Neutrophil (primary cell): ENCODE results near the gene ADGRF4.

Experiments
- H3K27ac ChIP-seq: fragments of 200-600 bp; sonication (generic); 2 replicates; pipeline ENCODE4 v1.5.1; 2016; ENCODE audit warnings: mild to moderate bottlenecking, moderate library complexity
- H3K27me3 ChIP-seq: fragments of 200-600 bp; sonication (generic); 2 replicates; pipeline ENCODE4 v1.6.0; 2016; ENCODE audit warnings: mild to moderate bottlenecking
- H3K36me3 ChIP-seq: fragments of 200-600 bp; sonication (generic); 2 replicates; pipeline ENCODE4 v1.5.1; 2017
- H3K4me1 ChIP-seq, 2 experiments: fragments of 200-600 bp in 1 of 2; sonication (generic) in 1 of 2; 1 replicate in 1 of 2; 2 replicates in 1 of 2; pipeline versions ENCODE4 v1.5.1 to v1.6.1; 2013 to 2016; ENCODE audit warnings: low read depth in 1 of 2, low read length in 1 of 2, mild to moderate bottlenecking in 1 of 2, moderate library complexity in 1 of 2; ENCODE audit not compliant: control insufficient read depth in 1 of 2, insufficient read depth in 1 of 2
- H3K4me3 ChIP-seq, 2 experiments: fragments of 200-600 bp in 1 of 2; sonication (generic) in 1 of 2; 1 replicate in 1 of 2; 2 replicates in 1 of 2; pipeline ENCODE4 v1.5.1; 2013 to 2016; ENCODE audit warnings: low read depth in 1 of 2, low read length in 1 of 2, mild to moderate bottlenecking in 1 of 2, moderate library complexity in 1 of 2
- H3K9me3 ChIP-seq: fragments of 200-600 bp; sonication (generic); 2 replicates; pipeline ENCODE4 v1.5.1; 2016
- CTCF ChIP-seq: fragments of 200-600 bp; sonication (generic); IDR thresholded peaks from 2 replicates; pipeline ENCODE4 v1.5.1; 2016; ENCODE audit warnings: antibody characterized with exemption

ADGRF4 gene

DNA sequence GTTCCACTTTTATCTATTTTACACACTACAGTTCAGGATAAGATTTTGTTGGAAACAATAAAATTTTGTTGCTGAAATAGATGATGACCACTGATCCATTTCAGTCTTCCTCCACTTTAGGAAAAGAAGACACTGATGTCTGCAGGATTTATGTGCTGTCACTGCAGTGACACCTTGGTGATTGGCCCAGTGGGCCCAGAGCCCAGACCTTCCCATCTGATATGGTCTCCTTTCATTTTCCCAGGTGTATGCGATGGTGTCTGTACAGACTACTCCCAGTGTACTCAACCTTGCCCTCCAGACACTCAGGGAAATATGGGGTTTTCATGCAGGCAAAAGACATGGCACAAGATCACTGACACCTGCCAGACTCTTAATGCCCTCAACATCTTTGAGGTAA is 19.6 kb upstream of the ADGRF4 start:
- Histone ChIP-seq H3K4me3 (no peak overlapping the region), H3K27me3 (no peaks in the 10 kb centered on the region)

DNA sequence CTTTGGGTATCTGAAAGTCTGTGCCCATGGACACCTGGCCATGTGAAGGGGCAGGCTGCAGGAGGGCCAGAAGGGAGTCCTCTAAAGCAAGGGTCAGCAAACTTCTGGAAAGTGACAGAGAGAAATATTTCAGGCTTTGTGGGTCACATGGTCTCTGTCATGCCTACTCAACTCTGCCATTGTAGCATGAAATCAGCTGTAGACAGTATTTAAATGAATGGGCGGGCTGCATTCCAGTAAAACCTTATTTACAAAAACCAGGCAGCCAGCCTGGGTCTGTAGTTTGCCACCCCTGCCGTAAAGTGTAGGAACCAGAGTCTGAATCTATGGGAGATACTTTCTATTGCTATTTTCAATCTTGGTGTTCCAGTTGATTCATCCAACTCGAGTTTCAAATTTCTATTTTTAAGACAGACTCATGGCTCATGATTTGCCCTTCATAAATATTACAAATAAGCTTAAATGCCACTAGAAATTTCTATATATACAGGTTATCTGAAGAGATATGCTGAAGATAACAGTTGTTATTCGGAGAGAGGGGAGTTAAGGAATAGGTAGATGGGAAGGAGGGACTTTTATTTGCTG is 19.0 kb upstream of the ADGRF4 start:
- H3K9me3 ChIP-seq, result no peaks in the 10 kb centered on the region
- H3K27ac ChIP-seq, result no peak overlapping the region
- no peak overlapping the region for H3K4me3 ChIP-seq
- no peaks in the 10 kb centered on the region for H3K36me3 ChIP-seq
- TF ChIP-seq CTCF, result no peak
- H3K27me3 ChIP-seq, result no peaks in the 10 kb centered on the region
- no peaks in the 10 kb centered on the region for H3K4me1 ChIP-seq

More for the DNA sequence above, 19.6 kb upstream of the ADGRF4 start:
- TF ChIP-seq CTCF, result no peak
- Histone ChIP-seq H3K9me3 (no peaks in the 10 kb centered on the region), H3K36me3 (no peaks in the 10 kb centered on the region), H3K27ac (no peak overlapping the region), H3K4me1 (no peaks in the 10 kb centered on the region)

DNA sequence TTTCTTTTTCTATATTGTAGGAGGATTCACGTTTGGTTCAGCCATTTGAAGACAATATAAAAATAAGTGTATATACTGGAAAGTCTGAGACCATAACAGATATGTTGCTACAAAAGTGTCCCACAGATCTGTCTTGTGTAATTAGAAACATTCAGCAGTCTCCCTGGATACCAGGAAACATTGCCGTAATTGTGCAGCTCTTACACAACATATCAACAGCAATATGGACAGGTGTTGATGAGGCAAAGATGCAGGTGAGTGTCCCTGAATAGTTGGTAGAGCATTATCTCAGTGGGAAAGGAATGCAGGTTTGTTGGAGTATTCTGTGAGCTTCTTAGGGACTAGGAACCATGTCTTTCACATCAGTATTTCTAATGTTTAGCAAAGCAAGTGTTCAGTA is 18.3 kb upstream of the ADGRF4 start:
- TF ChIP-seq CTCF, result no peak

GRCh38 chr6:47680724-47681123 is 17.7 kb upstream of the ADGRF4 start:
- no peak for TF ChIP-seq CTCF
- Histone ChIP-seq H3K9me3 (no peaks in the 10 kb centered on the region), H3K27ac (no peak overlapping the region), H3K27me3 (no peaks in the 10 kb centered on the region), H3K4me3 (no peak overlapping the region), H3K4me1 (no peaks in the 10 kb centered on the region), H3K36me3 (no peaks in the 10 kb centered on the region)

More for the DNA sequence above, 18.3 kb upstream of the ADGRF4 start:
- Histone ChIP-seq H3K27me3 (no peaks in the 10 kb centered on the region), H3K4me3 (no peak overlapping the region), H3K27ac (no peak overlapping the region), H3K9me3 (no peaks in the 10 kb centered on the region), H3K4me1 (no peaks in the 10 kb centered on the region), H3K36me3 (no peaks in the 10 kb centered on the region)

- Histone ChIP-seq H3K9me3 (no peaks in the 10 kb centered on the region), H3K36me3 (no peaks in the 10 kb centered on the region), H3K27ac (no peak overlapping the region), H3K4me1 (no peaks in the 10 kb centered on the region), H3K4me3 (no peak overlapping the region), H3K27me3 (no peaks in the 10 kb centered on the region)
- no peak for TF ChIP-seq CTCF
These were observed 17.0 kb upstream of the ADGRF4 start for GRCh38 chr6:47681201-47681990.
